Measurements from ENCODE around the gene ZNF175. TPM values are rescaled to one million over a fixed set of nuclear protein-coding genes. Genes with fewer than 3 reads are reported as not detected.

ZNF175 gene
- total RNA-seq, 4 donors from 2014 or later, result 2.1 to 5.0 (median 2.6) TPM

- intact Hi-C loops (cut with DNase I; ENCODE audit: low total_unique reads), result no loop called here
- TF ChIP-seq CTCF (IDR thresholded peaks at IDR 0.05 in 4 of 5, conservative IDR thresholded peaks at IDR 0.05 in 1 of 5) (no peak), POLR2A (IDR thresholded peaks at IDR 0.05) (no peak)
- Histone ChIP-seq H3K4me1 (no peaks in the 10 kb centered on the region), H3K27ac (no peak overlapping the region), H3K27me3 (no peaks in the 10 kb centered on the region), H3K36me3 (no peaks in the 10 kb centered on the region), H3K4me3 (no peak overlapping the region), H3K9me3 (no peaks in the 10 kb centered on the region)
- ATAC-seq (no peak), DNase-seq (no peak)
- in situ Hi-C loops (cut with MboI; ENCODE audit: low sequenced_read_pairs in 4 of 4), result no loop called here
These were observed 45.4 kb upstream of the ZNF175 start for GRCh38 chr19:51525651-51526050.

GRCh38 chr19:51529301-51529700 lies 41.8 kb upstream of the ZNF175 start:
- ATAC-seq (no peak), DNase-seq (no peak)
- intact Hi-C loops (cut with DNase I; ENCODE audit: low total_unique reads) (no loop called here), in situ Hi-C loops (cut with MboI; ENCODE audit: low sequenced_read_pairs in 4 of 4) (no loop called here)
- Histone ChIP-seq H3K9me3 (no peaks in the 10 kb centered on the region), H3K36me3 (no peaks in the 10 kb centered on the region), H3K27ac (no peak overlapping the region), H3K27me3 (no peaks in the 10 kb centered on the region), H3K4me1 (no peaks in the 10 kb centered on the region), H3K4me3 (no peak overlapping the region)
- no peak for TF ChIP-seq CTCF (IDR thresholded peaks at IDR 0.05 in 4 of 5, conservative IDR thresholded peaks at IDR 0.05 in 1 of 5)
- no peak for TF ChIP-seq POLR2A (IDR thresholded peaks at IDR 0.05)

GRCh38 chr19:51530616-51531015 lies 40.5 kb upstream of the ZNF175 start:
- Histone ChIP-seq H3K27me3 (no peaks in the 10 kb centered on the region), H3K4me1 (no peaks in the 10 kb centered on the region), H3K9me3 (no peaks in the 10 kb centered on the region), H3K4me3 (no peak overlapping the region), H3K27ac (no peak overlapping the region), H3K36me3 (no peaks in the 10 kb centered on the region)
- in situ Hi-C loops (cut with MboI; ENCODE audit: low sequenced_read_pairs in 4 of 4) (no loop called here), intact Hi-C loops (cut with DNase I; ENCODE audit: low total_unique reads) (no loop called here)
- ATAC-seq (no peak), DNase-seq (no peak)
- TF ChIP-seq CTCF (IDR thresholded peaks at IDR 0.05 in 4 of 5, conservative IDR thresholded peaks at IDR 0.05 in 1 of 5) (no peak), POLR2A (IDR thresholded peaks at IDR 0.05) (no peak)

- DNase-seq, result peak; percentile 28 to 40
- TF ChIP-seq CTCF (IDR thresholded peaks at IDR 0.05 in 4 of 5, conservative IDR thresholded peaks at IDR 0.05 in 1 of 5) (no peak), POLR2A (IDR thresholded peaks at IDR 0.05) (no peak)
- in situ Hi-C loops (cut with MboI; ENCODE audit: low sequenced_read_pairs in 4 of 4) (no loop called here), intact Hi-C loops (cut with DNase I; ENCODE audit: low total_unique reads) (no loop called here)
- Histone ChIP-seq H3K9me3 (no peaks in the 10 kb centered on the region), H3K27me3 (no peaks in the 10 kb centered on the region), H3K27ac (no peak within 1 kb of the TSS), H3K4me3 (no peak within 1 kb of the TSS), H3K36me3 (no peaks in the 10 kb centered on the region), H3K4me1 (no peaks in the 10 kb centered on the region)
- no peak for ATAC-seq
These were observed 39.5 kb upstream of the ZNF175 start, which contains the start of gene SIGLEC6 for GRCh38 chr19:51531349-51532315. SIGLEC6 (minus strand) TSS chr19:51531670; CDS start chr19:51531648, 22 bp downstream.

Measured in gastrocnemius medialis (tissue), 4 donors.